SK-N-MC (cell line): Measurements from ENCODE around the gene ARHGDIG.

Experiments used
- EZH2 ChIP-seq: fragments of 200-600 bp; sonication (generic); IDR thresholded peaks from one replicate; pipeline ENCODE4 v1.6.1; 2017; ENCODE audit warnings: antibody characterized with exemption
- POLR2AphosphoS5 ChIP-seq: IDR thresholded peaks from 2 replicates; pipeline ENCODE4 v1.6.1; 2012; ENCODE audit warnings: mild to moderate bottlenecking, low read depth, low read length, borderline replicate concordance

- TF ChIP-seq EZH2, result no peak
- no peak for TF ChIP-seq POLR2AphosphoS5
Observed at GRCh38 chr16:247027-247426, 33.4 kb upstream of the ARHGDIG start.
